NCI-H1930 (cell line): ENCODE measurements around the gene ENAH.
A peak's percentile ranks its signal among the peaks of the same experiment; 100 is the strongest.

Experiments
- DNase-seq, 2 experiments: peaks; one replicate each; lab custom pipeline; 2025; lab: John Stamatoyannopoulos, UW

ENAH gene

DNA sequence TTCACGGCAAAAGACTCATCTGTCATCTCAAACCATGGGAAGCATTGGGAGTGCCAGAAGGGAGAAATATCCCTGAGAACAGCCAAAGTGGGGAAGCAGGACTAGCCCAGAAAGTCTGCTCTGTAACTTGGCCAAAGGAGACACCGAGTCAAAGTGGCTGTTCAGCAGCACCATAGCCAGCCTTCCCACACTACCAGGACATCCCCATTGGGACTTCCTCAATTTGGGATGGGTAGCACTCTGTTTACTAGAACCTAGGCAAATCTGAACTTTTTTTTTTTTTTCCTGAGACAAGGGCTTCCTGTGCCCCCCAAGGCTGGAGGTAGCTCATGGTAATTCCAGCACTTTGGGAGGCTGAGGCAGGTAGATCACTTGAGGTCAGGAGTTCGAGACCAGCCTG is 93.0 kb downstream of the ENAH start:
- DNase-seq: no peak

DNA sequence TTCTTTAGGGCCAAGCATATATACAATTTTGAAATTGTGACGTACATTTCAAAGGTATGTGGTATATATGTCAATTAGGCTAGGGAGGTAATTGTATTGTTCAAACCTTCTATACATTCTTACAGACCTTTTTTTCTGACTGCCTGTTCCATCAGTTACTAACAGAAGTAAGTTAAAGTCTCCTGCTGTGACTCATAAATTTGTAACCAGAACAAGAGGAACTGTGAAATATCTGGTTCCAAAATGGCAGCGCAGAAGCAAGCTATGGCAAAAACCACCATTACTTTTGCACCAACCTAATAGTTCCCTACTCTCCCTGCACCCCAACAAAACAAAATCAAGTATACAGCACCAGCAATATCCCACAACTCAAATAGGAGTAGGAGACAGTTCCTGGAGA is 93.6 kb downstream of the ENAH start:
- no peak for DNase-seq

DNA sequence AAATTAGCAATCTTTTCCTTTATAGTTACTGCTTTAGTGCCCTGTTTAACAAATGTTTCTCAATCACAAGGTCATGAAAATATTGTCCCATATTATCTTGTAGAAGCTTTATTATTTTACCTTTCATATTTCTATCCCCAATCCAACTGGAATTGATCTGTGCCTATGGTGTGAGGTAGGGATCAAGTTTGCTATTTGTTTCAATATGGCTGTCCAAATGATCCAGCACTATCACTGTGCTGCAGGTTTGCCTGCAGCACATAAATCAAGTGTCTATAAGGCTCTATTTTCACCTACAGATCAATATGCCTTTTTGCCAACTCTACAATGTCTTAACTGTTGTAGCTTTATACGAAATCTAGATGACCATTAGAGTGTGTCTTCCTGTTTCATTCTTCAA is 96.2 kb downstream of the ENAH start:
- no peak for DNase-seq

DNA sequence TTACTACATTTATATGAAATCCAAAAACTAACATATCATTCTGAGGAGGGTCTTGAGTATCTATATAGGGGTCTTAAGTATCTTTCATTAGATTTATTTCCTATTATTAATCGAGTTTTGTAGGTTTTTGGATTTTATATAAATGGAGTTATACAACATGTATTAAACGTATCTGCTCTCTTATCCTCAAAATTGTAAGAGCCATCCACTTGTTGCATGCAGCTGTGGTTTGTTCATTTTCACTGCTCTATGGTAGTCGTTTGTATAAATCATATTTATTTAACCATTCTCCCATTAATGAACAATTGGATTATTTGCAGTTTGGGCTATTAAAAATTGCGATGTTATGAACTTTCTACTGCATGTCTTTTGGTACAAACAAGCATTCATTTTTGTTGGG is 97.1 kb downstream of the ENAH start:
- no peak for DNase-seq

DNA sequence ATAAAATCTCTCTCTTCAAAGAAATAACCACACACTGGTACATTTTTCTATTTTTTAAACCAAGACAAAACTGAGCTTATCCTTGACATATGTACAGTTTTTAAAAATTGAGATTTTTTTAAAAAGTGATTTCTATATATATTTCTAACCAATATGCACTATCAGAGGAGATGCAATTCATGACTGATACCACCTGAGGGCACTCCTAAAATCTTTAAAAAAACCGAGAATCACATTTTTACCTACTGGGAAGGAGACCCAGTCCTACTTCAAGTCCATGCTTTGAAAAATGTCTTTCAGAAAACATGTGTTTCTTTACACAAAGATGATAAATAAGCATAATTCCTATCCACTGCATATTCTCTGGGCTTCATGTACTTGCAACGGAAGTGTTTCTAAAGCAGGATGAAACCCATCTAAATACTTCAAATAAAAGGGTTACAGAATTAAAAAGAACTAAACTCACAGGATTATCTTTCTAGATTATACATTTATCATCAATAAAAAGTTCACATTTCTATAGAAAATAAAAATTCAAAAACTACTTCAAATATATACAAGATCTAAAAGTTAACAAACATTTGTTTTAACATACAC is 98.6 kb downstream of the ENAH start:
- no peak for DNase-seq

DNA sequence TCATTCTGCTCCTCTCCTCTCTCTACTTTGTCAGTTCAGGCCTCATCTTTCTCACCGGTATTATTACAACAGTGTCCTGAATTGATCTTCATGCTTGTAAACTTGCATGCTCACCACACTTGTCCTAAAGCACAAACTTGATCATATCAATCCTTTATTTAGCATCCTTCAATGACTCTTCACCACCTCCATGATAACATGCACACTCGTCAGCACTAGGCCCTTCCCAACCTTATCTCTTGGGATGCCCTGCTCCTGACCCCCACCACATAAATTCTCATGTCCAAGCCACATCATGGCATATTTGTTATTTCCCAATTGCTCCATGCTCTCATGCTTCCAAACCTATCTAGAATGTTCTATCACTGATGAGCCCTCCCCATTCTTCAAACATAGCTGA is 103.1 kb downstream of the ENAH start:
- no peak for DNase-seq

DNA sequence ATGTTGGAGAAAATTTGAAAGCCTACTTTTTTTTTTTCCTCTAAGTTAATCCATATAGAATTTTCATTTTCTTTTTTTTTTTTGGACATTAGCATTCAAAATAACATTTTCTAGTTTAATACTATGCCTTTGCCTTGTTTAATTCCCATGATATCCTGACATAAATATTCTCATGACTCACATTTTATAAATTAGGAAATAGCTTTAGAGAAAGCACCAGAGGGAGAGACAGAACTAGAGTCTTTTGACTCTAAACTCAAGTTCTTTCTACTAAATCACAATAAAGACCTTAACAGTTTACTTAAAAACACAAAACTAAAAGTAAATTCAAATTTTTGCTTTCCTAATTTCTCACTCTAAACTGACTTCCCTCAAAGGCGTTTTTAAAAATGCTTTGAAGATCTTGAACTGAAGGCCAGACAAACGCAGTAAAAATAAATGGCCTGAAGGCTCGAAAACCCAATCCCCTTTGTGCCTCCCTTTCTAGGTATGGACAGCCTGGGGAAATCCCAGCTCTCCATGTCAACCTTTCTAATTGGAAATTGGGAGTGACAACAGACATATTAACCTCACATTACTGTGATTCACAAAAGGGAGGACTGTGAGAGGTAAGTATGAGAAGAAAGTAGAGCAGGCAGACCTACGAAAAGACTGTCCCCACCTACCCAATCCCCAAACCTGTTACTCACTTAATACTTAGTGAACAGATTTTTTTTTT is 104.6 kb downstream of the ENAH start:
- DNase-seq: no peak

DNA sequence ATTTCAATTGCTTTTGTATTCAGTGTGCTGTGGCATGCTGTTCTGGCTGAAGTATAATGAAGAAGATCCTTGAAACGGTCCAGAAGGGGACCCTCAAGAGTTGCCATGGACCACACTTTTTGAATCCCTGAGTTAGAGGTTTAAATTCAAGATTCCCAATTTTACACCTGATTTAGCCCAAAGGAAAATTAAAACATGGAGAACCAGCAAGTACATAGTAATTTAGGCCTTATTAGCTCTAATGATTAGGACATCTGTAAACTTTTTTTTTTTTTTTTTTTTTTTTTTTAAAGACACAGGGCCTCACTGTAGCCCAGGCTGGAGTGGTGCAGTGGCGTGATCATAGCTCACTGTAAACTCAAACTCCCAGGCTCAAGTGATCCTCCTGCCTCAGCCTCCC is 107.3 kb downstream of the ENAH start:
- DNase-seq: no peak

DNA sequence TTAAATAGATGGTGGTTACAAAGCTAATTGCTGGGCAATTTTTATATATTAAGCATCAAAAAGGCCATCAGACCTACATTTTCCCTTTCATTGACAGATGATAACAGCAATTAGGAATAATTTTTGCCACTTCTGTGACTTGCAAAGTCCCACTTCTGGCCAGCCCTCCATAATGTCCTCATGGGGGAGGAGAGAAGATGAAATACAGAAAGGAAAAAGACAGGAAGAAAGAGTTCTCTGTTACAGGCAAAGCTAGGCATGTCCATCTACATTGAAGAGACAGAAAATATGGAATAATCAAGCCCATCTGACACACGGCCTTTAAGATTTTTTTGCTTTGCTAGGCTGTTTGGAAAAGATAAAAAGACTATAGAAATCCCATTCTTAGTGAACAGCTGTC is 108.0 kb downstream of the ENAH start:
- peak; percentile 68 to 71 for DNase-seq

DNA sequence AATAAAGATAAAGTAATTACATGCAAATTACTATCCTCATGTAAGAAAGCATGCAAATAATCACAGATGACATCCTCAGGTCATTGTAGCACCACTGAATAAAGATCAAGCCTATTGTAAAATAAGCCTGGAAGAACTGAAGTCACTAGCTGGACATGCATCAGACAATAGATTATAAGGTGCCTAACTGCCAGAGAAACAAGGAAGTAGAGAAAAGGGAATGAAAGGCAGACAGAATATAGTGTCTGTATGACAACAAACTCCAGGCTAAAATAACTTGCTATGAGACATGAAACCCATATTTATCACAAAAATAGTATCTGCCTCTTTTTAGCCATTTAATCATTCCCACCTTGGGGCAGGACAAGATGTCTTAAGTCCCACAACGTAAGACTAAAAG is 108.7 kb downstream of the ENAH start:
- DNase-seq: no peak

DNA sequence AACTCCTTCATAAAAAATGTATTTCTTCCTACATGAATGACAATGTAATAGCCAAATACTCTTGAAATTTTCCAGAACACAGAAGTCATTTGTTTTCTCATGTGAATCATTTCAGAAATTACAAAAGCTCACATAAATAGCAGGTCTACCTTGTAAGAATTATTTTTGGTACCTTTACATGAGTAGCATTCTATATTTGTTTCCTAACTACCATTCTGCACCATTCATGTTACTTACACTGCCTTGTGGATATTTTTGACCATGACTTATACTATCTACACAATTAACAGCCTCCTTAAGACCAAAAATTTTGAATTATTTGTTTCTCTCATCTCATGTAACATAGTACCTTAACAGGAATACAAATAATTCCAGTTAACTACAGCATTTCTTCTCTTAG is 109.6 kb downstream of the ENAH start:
- DNase-seq: no peak

DNA sequence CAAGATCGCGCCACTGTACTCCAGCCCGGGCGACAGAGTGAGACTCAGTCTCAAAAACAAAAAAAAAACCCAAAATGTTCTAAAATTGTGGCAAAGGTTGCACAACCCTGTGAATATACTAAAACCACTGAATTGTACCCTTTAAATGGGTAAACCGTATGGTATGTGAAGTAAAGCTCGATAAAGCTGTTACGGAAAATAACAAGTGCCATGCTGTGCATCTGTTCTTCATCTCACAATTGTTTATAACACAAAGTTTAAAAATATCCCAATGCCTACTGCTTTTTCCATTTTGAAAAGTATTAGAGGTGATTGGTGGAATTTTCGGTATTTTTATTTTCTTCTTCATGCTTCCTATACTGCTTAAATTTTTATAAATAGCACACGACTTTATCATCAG is 111.5 kb downstream of the ENAH start:
- no peak for DNase-seq

DNA sequence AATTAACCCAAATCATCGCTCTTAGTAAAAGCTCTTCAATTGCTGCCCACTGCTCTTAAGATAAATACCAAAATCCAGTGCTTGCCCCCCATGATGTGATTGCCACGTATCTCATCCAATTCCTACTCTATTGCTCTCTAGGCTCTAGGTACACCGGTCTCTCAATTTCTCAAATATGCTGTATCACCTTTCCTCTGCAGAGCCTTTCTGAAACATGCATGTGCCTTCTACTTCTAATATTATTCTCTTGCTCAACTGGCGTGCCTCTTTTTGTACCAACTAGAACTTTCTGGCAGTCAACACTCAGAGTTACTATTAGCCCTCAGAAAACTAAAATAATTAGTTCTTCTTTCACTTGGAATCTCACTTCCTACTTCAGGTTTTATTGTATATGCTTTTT is 113.3 kb downstream of the ENAH start:
- no peak for DNase-seq

DNA sequence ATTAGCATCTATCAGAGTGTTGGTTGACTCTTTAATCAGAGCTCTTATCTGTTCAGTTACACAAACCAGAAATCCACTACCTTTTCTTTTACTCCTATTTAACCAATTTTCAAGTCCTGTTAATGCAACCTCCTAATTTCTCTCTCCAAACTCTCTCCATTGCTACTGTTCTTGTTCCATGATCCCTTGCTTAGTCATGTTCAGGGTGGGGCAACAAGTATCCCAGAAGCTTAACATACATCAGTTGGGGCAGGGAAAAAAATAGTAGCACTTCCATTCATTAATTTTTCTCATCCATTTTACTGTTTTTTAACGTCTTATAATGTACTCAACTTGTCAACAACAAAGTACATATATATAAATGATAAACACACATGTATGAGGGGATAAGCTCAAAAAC is 113.9 kb downstream of the ENAH start:
- no peak for DNase-seq

DNA sequence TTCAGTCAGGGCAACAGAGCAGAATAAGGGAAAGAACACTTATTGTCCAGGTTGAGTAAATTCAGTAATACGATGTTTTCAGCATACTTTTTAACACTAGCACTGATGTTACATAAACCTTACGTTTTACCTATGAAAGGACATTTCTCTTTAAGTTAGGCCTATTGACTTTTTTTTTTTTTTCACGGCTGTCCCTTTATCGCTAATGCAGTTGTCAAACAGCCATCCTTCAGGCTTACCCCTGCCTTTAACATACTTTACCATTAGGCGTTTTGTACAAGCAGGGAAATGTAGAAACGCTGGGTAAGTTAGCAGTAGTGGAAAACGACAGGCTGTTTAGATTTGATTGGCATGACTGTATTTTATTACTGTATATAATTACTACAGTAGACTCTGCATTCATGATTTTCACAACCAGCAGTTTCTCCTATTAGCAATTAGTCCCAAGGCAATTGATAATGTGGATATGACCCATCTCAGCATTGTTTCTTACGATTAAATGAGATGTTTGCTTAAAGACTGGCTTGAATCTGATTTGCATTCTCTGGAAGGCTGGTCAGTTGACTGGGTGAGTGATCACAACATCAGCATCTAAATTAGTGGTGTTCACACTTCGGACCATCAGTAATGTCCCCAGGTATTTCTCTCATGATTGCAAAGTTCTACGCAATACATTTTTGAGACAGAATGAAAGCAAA is 115.2 kb downstream of the ENAH start:
- no peak for DNase-seq

DNA sequence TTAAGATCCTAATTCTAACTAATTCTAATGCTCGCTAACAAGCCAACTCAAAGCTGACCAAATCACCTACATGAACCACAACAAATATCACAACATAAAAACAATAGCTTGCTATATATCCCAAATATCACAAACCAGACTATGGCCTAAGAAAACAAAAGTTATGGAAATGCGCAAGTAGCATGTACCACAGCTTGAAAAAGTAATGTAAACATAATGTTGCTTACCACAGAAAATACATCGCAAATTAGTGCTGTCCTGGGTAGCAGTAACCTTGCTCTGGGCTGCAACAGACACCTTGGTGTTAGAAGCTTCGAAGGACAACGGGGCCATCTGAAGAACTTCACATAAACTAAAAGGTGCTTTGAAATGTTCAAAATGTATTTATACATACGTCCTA is 117.6 kb downstream of the ENAH start:
- no peak for DNase-seq

DNA sequence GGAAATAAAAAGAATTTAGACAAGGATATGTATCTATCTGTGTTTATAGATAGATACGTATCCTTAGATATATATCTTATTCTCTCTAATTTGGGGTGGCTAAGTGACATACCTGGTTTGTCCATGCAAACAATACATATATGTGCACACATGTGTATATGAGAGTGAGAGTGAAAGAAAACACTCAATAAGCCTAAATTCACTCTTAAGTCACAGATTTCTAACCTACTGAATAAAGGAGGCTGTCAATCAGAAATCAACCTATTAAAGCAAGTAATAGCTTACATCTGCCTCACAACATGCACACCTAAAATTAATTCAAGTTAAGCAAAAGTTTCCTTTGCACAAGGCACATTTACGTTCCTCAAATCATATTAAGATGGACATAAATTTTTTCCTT is 118.2 kb downstream of the ENAH start:
- DNase-seq: no peak

DNA sequence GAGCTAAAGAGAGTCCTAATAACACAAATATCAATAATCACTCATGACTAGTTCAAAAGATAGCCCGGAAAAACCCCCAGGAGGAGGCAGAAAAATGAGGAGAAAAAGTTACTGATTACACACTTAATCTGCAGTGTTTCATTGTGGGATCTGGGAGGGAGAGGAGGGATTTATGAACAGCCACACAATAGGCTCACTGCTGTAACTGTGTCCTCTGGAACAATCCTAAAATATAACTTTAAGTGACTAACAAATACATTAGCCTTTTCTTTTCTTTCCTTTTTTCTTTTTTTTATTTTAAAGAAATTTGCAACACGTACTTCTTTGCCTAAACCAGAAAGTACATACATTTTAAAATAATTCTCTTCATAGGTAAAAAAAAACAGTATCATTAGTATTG is 118.8 kb downstream of the ENAH start:
- peak in 1 of 2 experiments; percentile 71 for DNase-seq

DNA sequence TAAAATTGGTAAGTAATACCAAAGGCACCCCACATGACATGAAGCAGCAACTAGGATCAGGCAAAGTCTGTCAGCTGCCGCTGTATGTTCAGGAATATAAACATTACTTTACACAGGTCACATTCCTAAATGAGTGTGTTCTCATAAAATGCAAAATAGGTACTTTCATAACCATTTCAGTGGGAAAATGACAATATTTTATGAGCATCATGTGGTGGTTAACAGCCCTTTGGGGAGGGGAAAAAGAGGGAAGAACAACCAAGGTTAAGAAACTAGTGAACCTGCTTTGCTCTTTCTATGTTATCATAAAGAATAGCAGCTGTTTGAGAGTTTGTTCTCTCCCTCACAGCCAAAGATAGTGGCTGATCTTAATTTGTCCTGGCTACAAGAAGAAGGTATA is 119.7 kb downstream of the ENAH start:
- peak in 1 of 2 experiments; percentile 55 for DNase-seq

DNA sequence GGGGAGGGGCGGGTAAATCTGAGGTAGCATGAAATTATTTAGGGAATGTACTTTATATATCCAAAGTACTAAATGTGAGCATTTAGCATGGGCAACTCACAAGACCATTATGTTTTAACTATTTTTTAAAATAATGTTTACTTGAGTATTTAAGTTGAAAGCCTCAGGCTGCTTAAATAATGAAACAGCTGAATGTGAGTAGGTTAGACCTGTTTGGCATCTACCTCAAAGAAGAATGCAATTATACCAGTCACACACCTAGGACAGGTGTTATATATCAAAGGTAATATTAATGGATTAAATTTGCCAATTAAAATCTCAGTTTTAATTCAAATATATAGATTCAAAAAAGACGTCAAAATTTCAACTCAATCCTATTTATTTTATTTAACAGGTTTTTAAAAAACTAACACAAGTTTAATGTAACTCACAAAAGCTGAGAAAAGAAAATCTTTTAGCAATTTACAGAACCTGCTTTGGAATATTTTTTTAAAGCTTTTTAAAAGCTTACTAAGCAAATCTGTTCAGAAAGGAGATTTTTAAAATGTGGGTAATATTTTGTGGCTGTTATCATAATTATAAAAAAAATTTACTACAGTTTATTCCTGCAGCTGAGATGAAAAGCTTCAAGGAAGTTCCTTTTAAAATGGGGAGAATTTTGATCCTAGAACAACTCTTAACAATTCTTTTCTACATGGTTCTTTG is 120.5 kb downstream of the ENAH start:
- peak; percentile 7 to 25 for DNase-seq

DNA sequence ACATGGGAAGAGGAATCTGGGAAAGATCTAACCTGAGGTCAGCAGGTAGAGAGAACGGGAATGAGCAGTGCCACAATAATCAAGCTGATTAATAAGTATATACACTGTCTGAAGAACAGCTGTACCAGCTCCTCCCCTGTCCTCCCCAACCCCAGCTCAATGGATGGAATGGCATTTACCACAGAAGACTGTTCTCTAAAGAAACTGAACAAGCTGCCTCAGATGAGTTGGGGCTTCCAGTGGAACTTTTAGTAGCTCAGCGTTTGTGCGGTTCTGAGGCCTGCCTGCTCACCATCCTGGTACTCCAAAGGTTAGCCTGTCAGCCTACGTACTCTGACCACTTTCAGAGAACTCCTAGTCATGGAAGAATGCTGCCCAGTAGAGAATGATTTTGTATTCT is 123.2 kb downstream of the ENAH start:
- no peak for DNase-seq

DNA sequence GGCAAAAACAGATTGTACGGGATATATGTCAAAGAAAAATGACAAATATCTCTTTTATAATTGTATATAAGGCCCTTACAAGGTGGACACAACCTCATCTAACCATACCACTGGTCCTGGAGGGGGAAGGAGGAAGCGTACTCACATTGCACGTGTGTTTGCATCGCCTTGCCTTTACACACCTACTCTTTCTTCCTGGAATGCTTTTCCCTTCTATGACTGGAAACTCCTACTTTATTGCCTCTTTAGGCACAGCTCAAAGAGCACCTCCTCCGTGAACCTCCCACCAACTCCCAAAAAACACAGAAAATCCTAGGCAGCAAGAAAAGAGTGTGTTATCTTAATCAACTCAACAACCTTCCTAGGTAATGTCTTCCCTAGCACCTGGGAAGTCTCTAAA is 125.3 kb downstream of the ENAH start:
- no peak for DNase-seq

DNA sequence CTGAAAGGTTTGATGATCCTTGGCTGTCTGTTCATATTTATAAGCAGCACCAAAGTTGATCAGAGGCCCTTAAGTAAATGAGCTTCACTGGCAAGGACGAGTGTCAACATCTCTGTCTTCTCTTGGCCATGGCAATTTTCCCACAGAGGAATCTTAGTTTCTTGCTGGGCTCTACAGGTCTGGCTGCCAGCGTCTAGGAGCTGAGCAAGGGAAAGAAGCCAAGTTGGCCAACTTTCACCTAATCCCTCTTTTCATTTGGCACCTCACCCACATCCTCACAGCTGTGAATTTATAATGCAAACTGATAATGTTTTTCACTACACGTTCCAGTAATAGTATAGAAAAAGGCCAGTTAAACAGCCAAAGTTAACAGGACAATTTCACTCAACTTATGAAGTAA is 126.0 kb downstream of the ENAH start:
- DNase-seq: no peak
